K562 (cell line): ENCODE measurements around the gene SLC9A1. TPM values are rescaled to one million over a fixed set of nuclear protein-coding genes. Genes with fewer than 3 reads are reported as not detected.

Source experiments
- ATAC-seq: fragments of 200-7000 bp; cut with Tn5 transposase; 3 replicates; pipeline ENCODE4 v1.9.1; 2020; ENCODE audit warnings: moderate library complexity
- BruUV-seq: library from RNA; stranded (reverse); fragments of 400-500 nt; replicated peaks from 2 replicates; lab custom pipeline; 2021; lab: Mats Ljungman, UMichigan
- CTCF ChIA-PET: fragments of 300-600 bp; formaldehyde crosslinking; extraction: SDS; loops from one replicate; lab custom pipeline; 2021; ENCODE audit warnings: low intra/inter-chr PET ratio; lab: Yijun Ruan, JAX
- POLR2A ChIA-PET: fragments of 300-600, 350-650 bp; sonication (Branson Sonifier 250); formaldehyde crosslinking; extraction: SDS; loops from one replicate; lab custom pipeline; 2021; ENCODE audit warnings: antibody characterized with exemption, inconsistent platforms; lab: Yijun Ruan, JAX
- DNase-seq, 4 experiments: peaks; one replicate each; pipeline versions ENCODE4 v3.0.0 to v3.0.0-alpha.2; 2011 to 2018; ENCODE audit warnings: low spot score in 3 of 4, mixed read lengths in 3 of 4; ENCODE audit errors: extremely low read depth in 1 of 4
- FAIRE-seq: peaks from 2 replicates; lab custom pipeline; 2011; peaks lifted over from hg19 to GRCh38; lab: Jason Lieb, UNC
- H2AFZ ChIP-seq: 2 replicates; pipeline ENCODE4 v1.6.0; 2011; ENCODE audit warnings: low read depth, low read length, control low read depth, inconsistent platforms
- H3K27ac ChIP-seq: fragments of 200-600 bp; 3 replicates; pipeline ENCODE4 v1.8.0; 2011; ENCODE audit warnings: low read depth, mild to moderate bottlenecking, control low read depth, inconsistent platforms, low read length, moderate library complexity, mixed read lengths; ENCODE audit errors: extremely low read depth
- H3K27me3 ChIP-seq, 2 experiments: fragments of 300-600 bp in 1 of 2; 2 replicates in 1 of 2; 3 replicates in 1 of 2; pipeline versions ENCODE4 v1.6.0 to v1.8.0; 2011; ENCODE audit warnings: inconsistent platforms in 2 of 2, low read length in 2 of 2, mild to moderate bottlenecking in 1 of 2, mixed read lengths in 1 of 2, moderate library complexity in 1 of 2; ENCODE audit not compliant: control insufficient read depth in 2 of 2, insufficient read depth in 2 of 2
- H3K36me3 ChIP-seq: fragments of 300-600 bp; 3 replicates; pipeline ENCODE4 v1.8.0; 2011; ENCODE audit warnings: mild to moderate bottlenecking, low read length, inconsistent platforms; ENCODE audit not compliant: control insufficient read depth, insufficient read depth
- H3K4me1 ChIP-seq, 2 experiments: fragments of 200-600 bp in 1 of 2; replicated peaks in 1 of 2; 2 replicates in 1 of 2; 3 replicates in 1 of 2; pipeline versions ENCODE4 v1.5.1 to v1.8.0; 2011; ENCODE audit warnings: inconsistent platforms in 2 of 2, low read length in 2 of 2, mild to moderate bottlenecking in 1 of 2, mixed read lengths in 1 of 2, moderate library complexity in 1 of 2; ENCODE audit not compliant: control insufficient read depth in 2 of 2, insufficient read depth in 2 of 2
- H3K4me2 ChIP-seq: 2 replicates; pipeline ENCODE4 v1.6.1; 2011; ENCODE audit warnings: low read length, control low read depth, inconsistent platforms, mixed read lengths; ENCODE audit not compliant: insufficient read depth
- H3K4me3 ChIP-seq: fragments of 200-600 bp; sonication (generic), shearing (Covaris generic); 2 replicates; pipeline ENCODE4 v1.5.1; 2016; ENCODE audit warnings: control low read depth, inconsistent platforms
- H3K79me2 ChIP-seq: fragments of 200-600 bp; 3 replicates; pipeline ENCODE4 v1.8.0; 2011; ENCODE audit warnings: low read length, inconsistent platforms; ENCODE audit not compliant: control insufficient read depth, insufficient read depth
- H3K9ac ChIP-seq, 2 experiments: 2 replicates each; pipeline versions ENCODE4 v1.6.0 to v1.6.1; 2011; ENCODE audit warnings: low read depth in 2 of 2, low read length in 2 of 2, control low read depth in 1 of 2, inconsistent platforms in 1 of 2, mild to moderate bottlenecking in 1 of 2, mixed read lengths in 1 of 2; ENCODE audit not compliant: insufficient read depth in 1 of 2
- H3K9me1 ChIP-seq: one replicate; pipeline ENCODE4 v1.6.0; 2011; ENCODE audit warnings: inconsistent platforms, mild to moderate bottlenecking, low read length, moderate library complexity; ENCODE audit not compliant: control insufficient read depth, insufficient read depth
- H3K9me3 ChIP-seq: replicated peaks from 2 replicates; pipeline ENCODE4 v1.5.1; 2011; ENCODE audit warnings: low read depth, low read length, inconsistent platforms; ENCODE audit not compliant: control insufficient read depth, insufficient read depth
- H4K20me1 ChIP-seq: replicated peaks from 2 replicates; pipeline ENCODE4 v1.6.1; 2011; ENCODE audit warnings: low read length, inconsistent platforms, mixed read lengths; ENCODE audit not compliant: control insufficient read depth, insufficient read depth
- EP400 ChIP-seq: fragments of 450-650 bp; IDR thresholded peaks from 2 replicates; pipeline ENCODE4 v1.6.1; 2017; ENCODE audit warnings: antibody characterized with exemption, mild to moderate bottlenecking, moderate library complexity
- HDGF ChIP-seq: fragments of 450-650 bp; IDR thresholded peaks from 2 replicates; pipeline ENCODE4 v1.6.1; 2016
- JUNB ChIP-seq: fragments of 450-650 bp; formaldehyde crosslinking; conservative IDR thresholded peaks from 2 replicates; pipeline ENCODE4 v1.4.0; 2020; ENCODE audit warnings: mild to moderate bottlenecking
- STAT6 ChIP-seq: sonication (generic); formaldehyde crosslinking; IDR thresholded peaks from 2 replicates; pipeline ENCODE4 v1.8.1; 2023; ENCODE audit warnings: mild to moderate bottlenecking, missing genetic modification reagents
- TFAP4 ChIP-seq: sonication (generic); formaldehyde crosslinking; IDR thresholded peaks from 2 replicates; pipeline ENCODE4 v1.8.0; 2022; ENCODE audit warnings: missing genetic modification reagents, mild to moderate bottlenecking, moderate library complexity, borderline replicate concordance
- ZBTB33 ChIP-seq: sonication (generic); formaldehyde crosslinking; IDR thresholded peaks from 2 replicates; pipeline ENCODE4 v1.8.1; 2023; ENCODE audit warnings: mild to moderate bottlenecking, missing genetic modification reagents
- ZNF780A ChIP-seq: fragments of 250-450 bp; sonication (Bioruptor Pico); IDR thresholded peaks from 2 replicates; pipeline ENCODE4 v1.5.0; 2021; ENCODE audit warnings: mild to moderate bottlenecking
- WGBS: fragments of 100-300 bp; shearing (Covaris generic); methylation state at CpG from one replicate; pipeline ENCODE4 v1.1.6; 2016; ENCODE audit warnings: low coverage, mixed read lengths; ENCODE audit not compliant: insufficient coverage; ENCODE audit errors: missing lambda C conversion rate; 5-methylcytosine and 5-hydroxymethylcytosine counted together
- in situ Hi-C: fragments of 300-500 bp; cut with MboI; formaldehyde crosslinking; loops from 4 replicates; pipeline ENCODE4 v1.15.0; 2018; ENCODE audit warnings: inconsistent platforms, mixed read lengths
- intact Hi-C: fragments of 100-400 bp; cut with micrococcal nuclease; formaldehyde crosslinking; loops from 2 replicates; pipeline ENCODE4 v1.14.2; 2022
- polyA plus RNA-seq, 8 experiments: library from polyadenylated mRNA; depleted of rRNA in 4 of 8; stranded (reverse) in 5 of 8; unstranded in 3 of 8; fragments of >200 nt; fragmentation: Nextera tagmentation in 2 of 8; fragmentation: Illumina TruSeq in 1 of 8; extraction: Ambion mirVana in 2 of 8; extraction: Trizol in 1 of 8; gene quantifications; 2 replicates each; pipeline versions ENCODE4 v1.2.1 to v1.2.3, GENCODE V29; 2011 to 2014; ENCODE audit warnings: inconsistent platforms in 1 of 8, missing spikeins in 1 of 8
- total RNA-seq, 7 experiments: library from RNA; depleted of rRNA in 6 of 7; stranded (reverse); fragments of >200 nt in 6 of 7; fragmentation: Illumina TruSeq in 2 of 7; extraction: Trizol in 2 of 7; gene quantifications; 2 replicates each; pipeline versions ENCODE4 v1.2.1 to v1.2.3, GENCODE V29; 2011 to 2021; ENCODE audit warnings: low replicate concordance in 1 of 7

SLC9A1 gene
- total and polyA plus RNA-seq, 9 of the 15 experiments (the other 6 are each of a cell fraction or from before 2014, with no cell fraction given), result 0.59 to 14.4 (median 2.0) TPM

GRCh38 chr1:27117733-27118439 is 37.0 kb downstream of the SLC9A1 start:
- Histone ChIP-seq H3K36me3 (peaks cover 8% of the 10 kb centered on the region), H3K9ac (no peak overlapping the region), H3K9me1 (peaks cover 4% of the 10 kb centered on the region), H3K4me1 (peaks cover 33 to 45% of the 10 kb centered on the region in 2 experiments), H3K9me3 (no peaks in the 10 kb centered on the region), H2AFZ (no peak overlapping the region), H3K27ac (no peak overlapping the region), H3K4me3 (no peak overlapping the region), H3K27me3 (no peaks in the 10 kb centered on the region), H3K79me2 (no peaks in the 10 kb centered on the region), H4K20me1 (peaks cover 22% of the 10 kb centered on the region), H3K4me2 (no peak overlapping the region)
- ChIA-PET POLR2A (interaction anchor here (0.7 to 10.5 kb wide), 7 partner anchors 8 to 245 kb away, joined by 3 to 107 read pairs (median 4); partner anchors contain the start of gene SLC9A1), CTCF (no interaction called here)
- in situ Hi-C loops (loop anchor here (25.0 kb wide), 1 partner anchor 494 kb away; the partner anchor contains the start of gene AHDC1), intact Hi-C loops (no loop called here)
- BruUV-seq, result no TSS peak
- DNase-seq, result no peak
- WGBS, result 68% methylated on average over 12 of the region's 12 CpGs
- TF ChIP-seq ZNF780A (no peak), ZBTB33 (CRISPR knock-in tag) (peak; percentile 32; the same call in 1 of the 2 replicates), HDGF (no peak), JUNB (no peak), TFAP4 (CRISPR knock-in tag) (no peak), EP400 (no peak), STAT6 (CRISPR knock-in tag) (no peak)
- no peak for FAIRE-seq
- no peak for ATAC-seq
